Measurements from ENCODE around the gene TEKT3. TPM values are rescaled to one million over a fixed set of nuclear protein-coding genes. Genes with fewer than 3 reads are reported as not detected.

TEKT3 gene
- total and polyA plus RNA-seq, 9 of the 15 experiments (the other 6 are each of a cell fraction or from before 2014, with no cell fraction given), result not detected

DNA sequence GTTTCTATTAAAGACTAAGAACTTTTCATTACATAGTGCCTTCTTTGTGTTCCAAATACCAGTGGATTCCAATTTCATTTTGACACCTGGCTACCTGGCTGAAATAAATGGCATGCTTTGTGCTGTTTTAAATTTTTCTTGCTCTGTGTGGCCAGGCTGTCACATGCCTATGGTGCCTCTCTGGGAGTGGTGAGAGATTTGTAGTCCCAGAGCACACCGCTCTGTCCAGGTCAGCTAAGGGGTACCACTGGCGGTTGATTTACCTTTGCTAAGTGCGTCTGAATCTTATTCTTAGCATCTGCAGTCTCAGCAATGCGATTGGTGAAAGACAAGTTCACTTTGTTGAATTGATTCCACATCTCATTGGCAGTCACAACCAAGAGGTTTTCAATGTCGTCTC is 29.4 kb downstream of the TEKT3 start:
- H3K27me3 ChIP-seq (ENCODE audit: control insufficient read depth in 2 of 2, insufficient read depth in 2 of 2, low read length in 2 of 2), result peaks cover 13 to 31% of the 10 kb centered on the region in 2 experiments
- no peak for ATAC-seq
- no peak for TF ChIP-seq TCF7L2 (IDR thresholded peaks at IDR 0.05; ENCODE audit: low read depth, low read length)
- TF ChIP-seq SPI1 (IDR thresholded peaks at IDR 0.05; ENCODE audit: borderline replicate concordance, low read depth, low read length), result no peak
- TF ChIP-seq HDAC8 (tag; IDR thresholded peaks at IDR 0.05), result no peak
- TF ChIP-seq, protein P1, sequence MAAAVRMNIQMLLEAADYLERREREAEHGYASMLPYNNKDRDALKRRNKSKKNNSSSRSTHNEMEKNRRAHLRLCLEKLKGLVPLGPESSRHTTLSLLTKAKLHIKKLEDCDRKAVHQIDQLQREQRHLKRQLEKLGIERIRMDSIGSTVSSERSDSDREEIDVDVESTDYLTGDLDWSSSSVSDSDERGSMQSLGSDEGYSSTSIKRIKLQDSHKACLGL (CRISPR knock-in tag; IDR thresholded peaks at IDR 0.05; ENCODE audit: borderline replicate concordance, poor library complexity, severe bottlenecking), result no peak
- no peak for TF ChIP-seq HLTF (IDR thresholded peaks at IDR 0.05)
- TF ChIP-seq, protein P2, sequence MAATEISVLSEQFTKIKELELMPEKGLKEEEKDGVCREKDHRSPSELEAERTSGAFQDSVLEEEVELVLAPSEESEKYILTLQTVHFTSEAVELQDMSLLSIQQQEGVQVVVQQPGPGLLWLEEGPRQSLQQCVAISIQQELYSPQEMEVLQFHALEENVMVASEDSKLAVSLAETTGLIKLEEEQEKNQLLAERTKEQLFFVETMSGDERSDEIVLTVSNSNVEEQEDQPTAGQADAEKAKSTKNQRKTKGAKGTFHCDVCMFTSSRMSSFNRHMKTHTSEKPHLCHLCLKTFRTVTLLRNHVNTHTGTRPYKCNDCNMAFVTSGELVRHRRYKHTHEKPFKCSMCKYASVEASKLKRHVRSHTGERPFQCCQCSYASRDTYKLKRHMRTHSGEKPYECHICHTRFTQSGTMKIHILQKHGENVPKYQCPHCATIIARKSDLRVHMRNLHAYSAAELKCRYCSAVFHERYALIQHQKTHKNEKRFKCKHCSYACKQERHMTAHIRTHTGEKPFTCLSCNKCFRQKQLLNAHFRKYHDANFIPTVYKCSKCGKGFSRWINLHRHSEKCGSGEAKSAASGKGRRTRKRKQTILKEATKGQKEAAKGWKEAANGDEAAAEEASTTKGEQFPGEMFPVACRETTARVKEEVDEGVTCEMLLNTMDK (IDR thresholded peaks at IDR 0.05; ENCODE audit: borderline replicate concordance, insufficient read depth, low read depth, low read length, poor library complexity, severe bottlenecking), result no peak
- no peak for TF ChIP-seq HNRNPK (IDR thresholded peaks at IDR 0.05; ENCODE audit: low read depth, low read length, poor library complexity, severe bottlenecking)
- no peak for TF ChIP-seq STAT5B (CRISPR knock-in tag; IDR thresholded peaks at IDR 0.05)
- no peak for TF ChIP-seq ZNF239 (CRISPR knock-in tag; IDR thresholded peaks at IDR 0.05)
- TF ChIP-seq HMGN3 (IDR thresholded peaks at IDR 0.05; ENCODE audit: borderline replicate concordance, extremely low read depth, insufficient read length, low read depth, low read length), result no peak
- TF ChIP-seq, protein P3, sequence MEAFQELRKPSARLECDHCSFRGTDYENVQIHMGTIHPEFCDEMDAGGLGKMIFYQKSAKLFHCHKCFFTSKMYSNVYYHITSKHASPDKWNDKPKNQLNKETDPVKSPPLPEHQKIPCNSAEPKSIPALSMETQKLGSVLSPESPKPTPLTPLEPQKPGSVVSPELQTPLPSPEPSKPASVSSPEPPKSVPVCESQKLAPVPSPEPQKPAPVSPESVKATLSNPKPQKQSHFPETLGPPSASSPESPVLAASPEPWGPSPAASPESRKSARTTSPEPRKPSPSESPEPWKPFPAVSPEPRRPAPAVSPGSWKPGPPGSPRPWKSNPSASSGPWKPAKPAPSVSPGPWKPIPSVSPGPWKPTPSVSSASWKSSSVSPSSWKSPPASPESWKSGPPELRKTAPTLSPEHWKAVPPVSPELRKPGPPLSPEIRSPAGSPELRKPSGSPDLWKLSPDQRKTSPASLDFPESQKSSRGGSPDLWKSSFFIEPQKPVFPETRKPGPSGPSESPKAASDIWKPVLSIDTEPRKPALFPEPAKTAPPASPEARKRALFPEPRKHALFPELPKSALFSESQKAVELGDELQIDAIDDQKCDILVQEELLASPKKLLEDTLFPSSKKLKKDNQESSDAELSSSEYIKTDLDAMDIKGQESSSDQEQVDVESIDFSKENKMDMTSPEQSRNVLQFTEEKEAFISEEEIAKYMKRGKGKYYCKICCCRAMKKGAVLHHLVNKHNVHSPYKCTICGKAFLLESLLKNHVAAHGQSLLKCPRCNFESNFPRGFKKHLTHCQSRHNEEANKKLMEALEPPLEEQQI (IDR thresholded peaks at IDR 0.05), result no peak
- TF ChIP-seq, protein P4, sequence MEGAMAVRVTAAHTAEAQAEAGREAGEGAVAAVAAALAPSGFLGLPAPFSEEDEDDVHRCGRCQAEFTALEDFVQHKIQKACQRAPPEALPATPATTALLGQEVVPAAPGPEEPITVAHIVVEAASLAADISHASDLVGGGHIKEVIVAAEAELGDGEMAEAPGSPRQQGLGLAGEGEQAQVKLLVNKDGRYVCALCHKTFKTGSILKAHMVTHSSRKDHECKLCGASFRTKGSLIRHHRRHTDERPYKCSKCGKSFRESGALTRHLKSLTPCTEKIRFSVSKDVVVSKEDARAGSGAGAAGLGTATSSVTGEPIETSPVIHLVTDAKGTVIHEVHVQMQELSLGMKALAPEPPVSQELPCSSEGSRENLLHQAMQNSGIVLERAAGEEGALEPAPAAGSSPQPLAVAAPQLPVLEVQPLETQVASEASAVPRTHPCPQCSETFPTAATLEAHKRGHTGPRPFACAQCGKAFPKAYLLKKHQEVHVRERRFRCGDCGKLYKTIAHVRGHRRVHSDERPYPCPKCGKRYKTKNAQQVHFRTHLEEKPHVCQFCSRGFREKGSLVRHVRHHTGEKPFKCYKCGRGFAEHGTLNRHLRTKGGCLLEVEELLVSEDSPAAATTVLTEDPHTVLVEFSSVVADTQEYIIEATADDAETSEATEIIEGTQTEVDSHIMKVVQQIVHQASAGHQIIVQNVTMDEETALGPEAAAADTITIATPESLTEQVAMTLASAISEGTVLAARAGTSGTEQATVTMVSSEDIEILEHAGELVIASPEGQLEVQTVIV (CRISPR knock-in tag; IDR thresholded peaks at IDR 0.05; ENCODE audit: borderline replicate concordance), result no peak
- no peak for TF ChIP-seq ZNF217 (CRISPR knock-in tag; IDR thresholded peaks at IDR 0.05)

More for the DNA sequence above, 29.4 kb downstream of the TEKT3 start:
- FAIRE-seq, result no peak
- POLR2A ChIA-PET, result no interaction called here
- Histone ChIP-seq H3K9me3 (replicated peaks; ENCODE audit: control insufficient read depth, insufficient read depth, low read depth, low read length) (no peaks in the 10 kb centered on the region), H4K20me1 (replicated peaks; ENCODE audit: control insufficient read depth, insufficient read depth, low read length) (no peaks in the 10 kb centered on the region), H3K9ac (ENCODE audit: insufficient read depth in 1 of 2, low read depth in 2 of 2, low read length in 2 of 2) (no peak overlapping the region), H3K27ac (ENCODE audit: extremely low read depth, low read depth, low read length) (no peak overlapping the region), H2AFZ (ENCODE audit: low read depth, low read length) (no peak overlapping the region), H3K36me3 (ENCODE audit: control insufficient read depth, insufficient read depth, low read length) (no peaks in the 10 kb centered on the region), H3K9me1 (ENCODE audit: control insufficient read depth, insufficient read depth, low read length) (no peaks in the 10 kb centered on the region), H3K4me3 (no peak overlapping the region), H3K4me1 (replicated peaks in 1 of 2; ENCODE audit: control insufficient read depth in 2 of 2, insufficient read depth in 2 of 2, low read length in 2 of 2) (no peaks in the 10 kb centered on the region), H3K79me2 (ENCODE audit: control insufficient read depth, insufficient read depth, low read length) (no peaks in the 10 kb centered on the region), H3K4me2 (ENCODE audit: insufficient read depth, low read length) (no peak overlapping the region)
- in situ Hi-C loops (cut with MboI) (no loop called here), intact Hi-C loops (cut with micrococcal nuclease) (no loop called here)
- no TSS peak for BruUV-seq (replicated peaks)
- CTCF ChIA-PET (ENCODE audit: low intra/inter-chr PET ratio), result no interaction called here
- no peak for DNase-seq (ENCODE audit: extremely low read depth in 1 of 4, low spot score in 3 of 4)
- 12% methylated on average over 5 of the region's 5 CpGs for WGBS (ENCODE audit: insufficient coverage, low coverage, missing lambda C conversion rate)

Data from K562 (cell line).